Erythroblast (primary cell): Measurements from ENCODE around the gene MAPK4.
"Not testable (repeated sequence)": the region's sequence is repeated elsewhere in the genome, so short reads cannot be mapped to it uniquely, and the experiment has no call there.

Source experiments
- GATA1 ChIP-seq: IDR thresholded peaks from 2 replicates; pipeline ENCODE4 v1.6.1; 2011; ENCODE audit warnings: low read depth, mild to moderate bottlenecking, control low read depth, low read length, moderate library complexity
- POLR2A ChIP-seq: IDR thresholded peaks from 2 replicates; pipeline ENCODE4 v1.6.1; 2011; ENCODE audit warnings: mild to moderate bottlenecking, low read length

DNA sequence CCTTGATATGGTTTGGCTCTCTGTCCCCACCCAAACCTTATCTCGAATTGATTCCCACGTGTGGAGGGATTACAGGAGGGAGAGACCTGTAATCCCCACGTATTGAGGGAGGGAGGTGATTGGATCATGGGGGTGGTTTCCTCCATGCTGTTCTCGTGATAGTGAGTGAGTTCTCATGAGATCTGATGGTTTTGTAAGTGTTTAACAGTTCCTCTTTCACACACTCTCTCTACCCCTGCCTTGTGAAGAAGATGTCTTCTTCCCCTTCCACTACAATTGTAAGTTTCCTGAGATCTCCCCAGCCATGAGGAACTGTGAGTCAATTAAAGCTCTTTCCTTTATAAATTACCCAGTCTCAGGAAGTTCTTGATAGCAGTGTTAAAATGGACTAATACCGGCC, 42.6 kb upstream of the MAPK4 start:
- TF ChIP-seq POLR2A, GATA1: not testable (repeated sequence)
